ENCODE data around the gene GDPD1.
"Not testable (repeated sequence)": the region's sequence is repeated elsewhere in the genome, so short reads cannot be mapped to it uniquely, and the experiment has no call there.

The GDPD1 gene

GRCh38 chr17:59244081-59244480, 23.8 kb downstream of the GDPD1 start:
- DNase-seq (ENCODE audit: low read depth in 2 of 2), result no peak

DNA sequence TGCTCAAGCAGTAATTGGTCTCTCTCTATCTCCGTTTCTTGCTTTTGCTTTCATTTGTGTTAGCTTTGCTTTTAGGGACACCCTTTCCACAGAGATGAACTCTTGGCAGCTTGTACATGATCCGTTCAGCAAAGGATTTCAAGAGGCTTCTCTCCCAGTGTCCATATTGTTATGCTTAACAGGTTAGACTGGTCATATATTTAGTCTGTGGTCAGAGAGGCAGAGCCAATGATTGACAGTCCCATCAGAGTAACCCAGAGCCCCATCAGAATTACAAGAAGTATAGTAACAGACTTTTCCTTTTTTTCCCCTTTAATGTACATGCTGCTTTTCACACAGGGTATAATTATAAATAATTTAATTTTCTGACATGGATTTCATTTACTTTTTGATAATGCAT, 34.4 kb downstream of the GDPD1 start:
- DNase-seq (ENCODE audit: low read depth in 2 of 2), result no peak

DNA sequence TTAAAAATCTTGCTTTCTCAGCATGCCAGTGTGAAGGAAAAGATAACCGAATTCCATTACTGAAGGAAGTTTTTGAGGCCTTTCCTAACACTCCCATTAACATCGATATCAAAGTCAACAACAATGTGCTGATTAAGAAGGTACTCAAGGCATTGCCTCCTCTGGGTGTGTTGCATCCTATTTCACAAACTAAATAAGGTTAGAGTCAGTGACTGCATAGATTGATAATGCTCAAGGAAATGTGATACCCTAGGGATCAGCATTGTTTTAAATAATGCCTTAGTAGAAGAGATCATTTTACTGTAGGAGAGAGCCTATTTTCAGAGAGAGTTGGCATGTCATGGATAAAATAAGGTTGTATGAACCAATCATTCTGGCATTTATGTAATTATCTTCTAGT, 36.8 kb downstream of the GDPD1 start:
- DNase-seq (ENCODE audit: low read depth in 2 of 2), result no peak

GRCh38 chr17:59260722-59261121, 40.4 kb downstream of the GDPD1 start:
- no peak for DNase-seq (ENCODE audit: low read depth in 2 of 2)

DNA sequence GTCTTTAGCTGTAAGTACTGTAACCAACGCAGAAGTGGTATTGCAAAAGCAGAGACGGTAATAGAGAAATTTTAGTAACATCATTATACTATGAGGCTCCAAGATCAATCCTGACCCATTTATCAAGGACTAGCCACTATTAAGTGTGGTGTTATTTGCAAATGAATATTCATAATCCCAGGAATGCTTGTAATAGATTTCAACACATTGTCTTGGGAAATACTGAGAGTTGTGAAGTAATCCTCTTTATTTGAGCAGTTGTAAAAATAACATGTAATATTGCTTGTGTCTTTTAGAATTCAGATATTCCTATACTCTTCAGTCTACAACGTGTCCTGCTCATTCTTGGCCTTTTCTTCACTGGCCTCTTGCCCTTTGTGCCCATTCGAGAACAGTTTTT, 46.4 kb downstream of the GDPD1 start:
- no peak for DNase-seq (ENCODE audit: low read depth in 2 of 2)

- DNase-seq (ENCODE audit: low read depth in 2 of 2), result no peak
These were observed 47.5 kb downstream of the GDPD1 start for GRCh38 chr17:59267776-59268175.

GRCh38 chr17:59275618-59276017, 55.3 kb downstream of the GDPD1 start:
- no peak for DNase-seq (ENCODE audit: low read depth in 2 of 2)

- no peak for DNase-seq (ENCODE audit: low read depth in 2 of 2)
These were observed 56.7 kb downstream of the GDPD1 start for GRCh38 chr17:59277031-59277430.

DNA sequence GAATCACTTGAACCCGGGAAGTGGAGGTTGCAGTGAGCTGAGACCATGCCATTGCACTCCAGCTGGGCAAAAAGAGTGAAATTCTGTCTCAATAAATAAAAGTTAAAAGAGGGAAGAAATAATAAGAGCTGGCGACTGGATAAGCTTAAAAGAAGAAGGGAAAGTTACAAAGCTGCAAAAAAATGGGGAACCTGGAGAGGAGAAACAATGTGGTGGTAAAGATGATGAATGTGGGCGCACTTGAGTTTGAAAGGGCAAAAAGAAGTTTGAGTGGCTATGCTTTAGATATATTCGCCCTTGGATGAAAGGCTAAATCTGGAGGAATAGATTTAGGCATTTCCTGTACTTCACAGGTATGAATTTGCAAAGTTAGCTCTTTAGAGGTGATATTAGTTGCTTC, 58.1 kb downstream of the GDPD1 start:
- no peak for DNase-seq (ENCODE audit: low read depth in 2 of 2)

DNA sequence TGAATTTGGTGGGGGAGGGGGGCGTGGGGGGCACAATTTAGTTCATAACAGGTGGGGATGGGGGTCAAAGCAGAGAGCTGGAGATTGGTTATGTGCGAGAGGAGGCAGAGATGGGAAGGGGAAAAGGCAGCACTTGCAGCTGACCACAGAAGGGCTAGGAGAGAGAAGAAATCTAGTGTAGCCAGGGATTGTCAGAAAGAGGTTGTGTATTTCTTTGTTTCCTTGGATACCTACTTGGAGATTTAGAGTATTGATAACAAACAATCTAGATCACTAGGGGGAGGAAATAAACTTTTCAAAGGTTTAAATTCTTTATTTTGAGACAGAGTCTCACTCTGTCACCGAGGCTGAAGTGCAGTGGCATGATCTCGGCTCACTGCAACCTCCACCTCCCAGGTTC, 64.0 kb downstream of the GDPD1 start:
- no peak for DNase-seq (ENCODE audit: low read depth in 2 of 2)

GRCh38 chr17:59287452-59287851, 67.1 kb downstream of the GDPD1 start:
- no peak for DNase-seq (ENCODE audit: low read depth in 2 of 2)

GRCh38 chr17:59287891-59288290, 67.6 kb downstream of the GDPD1 start:
- no peak for DNase-seq (ENCODE audit: low read depth in 2 of 2)

DNA sequence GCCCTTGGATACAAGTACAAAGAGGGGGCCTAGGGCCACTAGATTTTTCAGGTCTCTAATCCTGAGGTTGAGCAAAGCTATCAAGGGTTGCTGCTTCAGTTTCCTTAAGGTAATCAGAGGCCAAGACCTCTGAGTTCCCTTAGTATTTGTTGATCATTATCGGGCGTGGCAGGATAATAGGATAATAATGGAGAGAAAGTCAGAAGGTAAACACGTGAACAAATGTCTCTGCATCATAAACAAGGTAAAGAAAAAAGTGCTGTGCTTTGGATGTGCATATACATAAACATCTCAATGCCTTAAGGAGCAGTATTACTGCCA, 69.6 kb downstream of the GDPD1 start:
- no peak for DNase-seq (ENCODE audit: low read depth in 2 of 2)

- DNase-seq (ENCODE audit: low read depth in 2 of 2), result not testable (repeated sequence)
These were observed 70.1 kb downstream of the GDPD1 start for GRCh38 chr17:59290302-59290998.

- DNase-seq (ENCODE audit: low read depth in 2 of 2), result no peak
These were observed 71.8 kb downstream of the GDPD1 start for GRCh38 chr17:59292174-59292523.

DNA sequence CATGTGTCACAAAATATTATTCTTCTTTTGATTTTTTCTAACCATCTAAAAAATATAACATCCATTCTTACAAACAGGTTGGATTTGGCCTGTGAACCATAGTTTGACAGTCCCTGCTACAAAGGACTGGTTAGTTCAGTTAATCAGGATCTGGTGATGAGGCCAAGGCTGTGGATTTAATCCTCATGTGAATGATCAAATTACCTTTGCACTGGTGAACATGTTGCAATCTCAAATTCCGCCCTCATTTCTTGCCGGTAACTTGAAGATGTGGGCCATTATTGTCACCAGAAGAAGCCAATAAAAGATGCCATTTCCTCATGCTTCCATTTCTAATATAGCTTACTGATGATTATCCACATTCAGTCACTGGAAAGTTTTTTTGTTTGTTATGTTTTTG, 75.9 kb downstream of the GDPD1 start:
- no peak for DNase-seq (ENCODE audit: low read depth in 2 of 2)

GRCh38 chr17:59298521-59298920, 78.2 kb downstream of the GDPD1 start:
- no peak for DNase-seq (ENCODE audit: low read depth in 2 of 2)

GRCh38 chr17:59299400-59300092, 79.2 kb downstream of the GDPD1 start:
- DNase-seq (ENCODE audit: low read depth in 2 of 2), result no peak

DNA sequence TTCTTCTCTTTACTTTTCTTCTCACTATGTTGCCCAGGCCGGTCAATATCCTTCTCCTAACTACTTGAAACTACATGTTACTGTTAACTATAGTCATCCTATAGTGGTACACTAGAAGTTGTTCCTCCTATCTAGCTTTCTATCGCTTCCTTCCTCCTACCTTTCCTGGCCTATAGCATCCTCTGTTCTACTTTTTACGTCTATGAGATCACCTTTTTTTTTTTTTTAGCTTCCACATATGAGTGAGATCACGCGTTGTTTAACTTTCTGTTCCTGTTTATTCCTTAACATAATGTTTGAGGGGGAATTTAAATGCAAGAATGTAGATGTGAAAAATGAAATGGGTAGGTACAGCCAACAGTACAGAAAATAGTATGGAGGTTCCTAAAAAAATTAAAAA, 80.6 kb downstream of the GDPD1 start:
- DNase-seq (ENCODE audit: low read depth in 2 of 2), result no peak

DNA sequence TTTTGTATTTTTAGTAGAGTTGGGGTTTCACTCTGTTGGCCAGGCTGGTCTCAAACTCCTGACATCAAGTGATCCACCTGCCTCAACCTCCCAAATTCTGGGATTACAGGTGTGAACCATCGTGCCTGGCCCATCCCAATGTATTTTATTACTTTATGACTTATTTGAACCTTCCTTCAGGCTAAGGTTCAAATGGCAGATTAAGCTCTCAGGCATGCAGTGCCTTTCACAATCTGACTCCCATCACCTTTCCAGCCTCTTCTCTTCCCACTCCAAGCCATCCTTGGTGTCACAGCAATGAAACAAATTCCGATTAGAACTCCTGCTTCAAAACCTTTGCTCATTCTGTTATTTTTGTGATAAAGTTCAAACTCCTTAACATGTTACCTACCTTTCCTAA, 84.5 kb downstream of the GDPD1 start:
- DNase-seq (ENCODE audit: low read depth in 2 of 2), result no peak

DNA sequence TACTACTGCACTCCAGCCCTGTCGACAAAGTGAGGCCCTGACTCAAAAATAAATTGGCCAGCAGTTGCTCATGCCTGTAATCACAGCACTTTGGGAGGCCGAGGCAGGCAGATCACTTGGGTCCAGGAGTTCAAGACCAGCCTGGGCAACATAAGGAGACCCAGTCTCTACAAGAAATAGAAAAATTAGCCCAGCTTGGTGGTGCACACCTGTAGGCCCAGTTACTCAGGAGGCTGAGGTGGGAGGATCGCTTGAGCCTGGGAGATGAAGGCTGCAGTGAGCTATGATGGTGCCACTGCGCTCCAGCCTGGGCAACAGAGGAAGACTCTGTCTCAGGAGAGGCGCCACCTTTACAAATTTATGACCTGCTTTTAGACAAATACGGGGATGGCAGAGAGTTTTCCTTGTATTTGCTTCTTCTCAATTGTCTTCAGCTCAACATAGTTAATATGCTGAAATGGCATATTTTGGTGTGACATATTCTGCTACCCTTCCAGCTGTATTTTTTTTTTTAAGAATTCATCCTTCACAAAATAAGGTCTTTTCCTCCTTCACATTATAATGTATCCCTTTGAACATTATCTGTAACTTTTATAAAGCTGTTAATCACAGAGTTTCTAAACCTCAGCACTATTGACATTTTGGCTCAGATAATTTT, 90.1 kb downstream of the GDPD1 start:
- no peak for DNase-seq (ENCODE audit: low read depth in 2 of 2)

- DNase-seq (ENCODE audit: low read depth in 2 of 2), result no peak
These were observed 90.7 kb downstream of the GDPD1 start for GRCh38 chr17:59311051-59311468.

GRCh38 chr17:59311521-59311920, 91.2 kb downstream of the GDPD1 start:
- not testable (repeated sequence) for DNase-seq (ENCODE audit: low read depth in 2 of 2)
